Activated CD4-positive, alpha-beta memory T cell treated with anti-CD3 and anti-CD28 coated beads, Interleukin-2, amount 10 ng/mL, durations not matched to agents 7 days and 5 days (primary cell): ENCODE measurements around the gene CDC20B. TPM values are rescaled to one million over a fixed set of nuclear protein-coding genes. Genes with fewer than 3 reads are reported as not detected.

ENCODE experiments used
- CTCF ChIA-PET: fragments of 350-600 bp; sonication (Branson Sonifier 250); formaldehyde crosslinking; loops from one replicate; lab custom pipeline; 2021; ENCODE audit warnings: antibody characterized with exemption, inconsistent platforms; lab: Charles Lee
- POLR2A ChIA-PET: fragments of 350-600 bp; sonication (Branson Sonifier 250); formaldehyde crosslinking; loops from one replicate; lab custom pipeline; 2021; ENCODE audit warnings: antibody characterized with exemption; lab: Charles Lee
- DNase-seq: peaks from one replicate; pipeline ENCODE4 v3.0.0-alpha.2; 2020
- H3K27ac Mint-ChIP-seq: one replicate; pipeline ENCODE4 v1.8.0; 2021; ENCODE audit warnings: mild to moderate bottlenecking, mixed read lengths
- H3K27me3 Mint-ChIP-seq: one replicate; pipeline ENCODE4 v1.8.0; 2021; ENCODE audit warnings: mixed read lengths
- H3K36me3 Mint-ChIP-seq: one replicate; pipeline ENCODE4 v1.8.0; 2021; ENCODE audit warnings: low read depth, mixed read lengths
- H3K4me1 Mint-ChIP-seq: one replicate; pipeline ENCODE4 v1.8.0; 2021; ENCODE audit warnings: mixed read lengths
- H3K4me3 Mint-ChIP-seq: one replicate; pipeline ENCODE4 v1.8.0; 2021; ENCODE audit warnings: mild to moderate bottlenecking, mixed read lengths
- H3K9me3 Mint-ChIP-seq: one replicate; pipeline ENCODE4 v1.8.0; 2021; ENCODE audit warnings: mixed read lengths
- total RNA-seq, 2 experiments: library from RNA; stranded (reverse); gene quantifications; one replicate each; pipeline ENCODE4 v1.2.3, GENCODE V29; 2021

Gene CDC20B
- total RNA-seq, 2 experiments from 2014 or later, result 0.13 to 0.18 TPM

DNA sequence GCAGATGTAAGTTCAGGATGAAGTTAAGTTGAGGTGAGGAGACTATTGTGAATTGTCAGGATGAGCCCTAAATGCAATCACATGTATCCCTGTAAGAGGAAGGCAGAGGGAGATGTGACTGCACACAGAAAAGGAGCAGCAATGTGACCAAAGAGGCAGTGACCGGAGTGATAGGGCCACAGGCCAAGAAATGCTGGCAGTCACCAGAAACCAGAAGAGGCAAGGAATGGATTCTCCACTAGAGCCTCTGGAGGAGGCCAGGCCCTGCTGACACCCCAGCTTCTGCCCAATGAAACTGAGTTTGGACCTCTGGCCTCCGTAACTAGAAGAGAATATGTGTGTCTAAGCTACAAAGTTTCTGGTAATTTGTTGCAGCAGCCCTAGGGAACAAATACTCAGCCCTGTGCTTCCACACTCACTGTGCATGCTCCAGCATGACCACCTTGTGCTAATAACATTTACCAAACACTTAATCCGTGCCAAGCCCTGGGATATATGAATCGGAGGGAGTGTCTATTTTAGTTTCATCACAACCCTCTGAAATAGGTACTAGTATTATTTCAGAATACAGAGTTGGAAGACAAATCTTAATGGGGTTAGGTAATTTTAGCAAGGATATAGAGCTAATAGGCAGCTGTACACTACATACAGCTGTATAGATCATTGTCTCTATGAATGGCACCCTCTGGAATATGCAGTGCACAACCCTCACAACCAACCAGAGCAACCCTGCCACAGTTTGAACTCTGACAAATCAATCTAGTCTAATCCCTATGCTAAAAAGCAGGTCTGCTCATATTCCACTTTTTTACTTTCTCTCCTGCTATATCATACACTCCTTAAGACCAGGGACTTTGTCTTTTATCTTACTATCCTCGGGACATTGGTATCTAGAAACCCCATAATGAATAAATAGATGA lies 20.8 kb downstream of the CDC20B start:
- Mint-ChIP-seq H3K27ac (no peak overlapping the region), H3K36me3 (no peaks in the 10 kb centered on the region), H3K4me3 (no peak overlapping the region), H3K4me1 (no peaks in the 10 kb centered on the region), H3K27me3 (peaks cover 46% of the 10 kb centered on the region), H3K9me3 (no peaks in the 10 kb centered on the region)
- DNase-seq, result no peak
- ChIA-PET CTCF (interaction anchor here (0.7 to 1.9 kb wide), 4 partner anchors 208 to 247 kb away, joined by 4 to 7 read pairs (median 5); no protein-coding TSS in a partner anchor), POLR2A (no interaction called here)

DNA sequence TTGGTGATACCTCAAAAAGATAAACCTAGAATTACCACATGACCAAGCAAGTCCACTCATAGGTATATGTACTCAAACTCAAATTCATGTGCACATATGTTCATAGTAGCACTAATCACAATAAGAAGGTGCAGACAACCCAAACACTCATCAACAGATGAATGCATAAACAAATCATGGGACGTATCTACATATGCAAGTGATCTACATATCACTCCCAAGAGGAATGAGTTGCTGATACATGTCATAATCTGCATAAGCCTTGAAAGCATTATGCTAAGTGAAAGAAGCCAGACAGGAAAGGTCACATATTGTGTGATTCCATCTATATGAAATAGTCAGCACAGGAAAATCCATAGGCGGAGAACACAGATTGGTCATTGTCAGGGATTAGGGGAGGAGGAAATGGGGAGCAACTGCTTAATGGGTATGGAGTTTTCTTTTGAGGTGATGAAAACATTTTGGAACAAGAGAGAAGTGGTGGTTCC lies 23.6 kb downstream of the CDC20B start:
- H3K36me3 Mint-ChIP-seq, result no peaks in the 10 kb centered on the region
- H3K9me3 Mint-ChIP-seq, result no peaks in the 10 kb centered on the region
- H3K4me3 Mint-ChIP-seq, result no peak overlapping the region
- CTCF ChIA-PET, result no interaction called here
- POLR2A ChIA-PET, result no interaction called here
- H3K27me3 Mint-ChIP-seq, result peaks cover 40% of the 10 kb centered on the region
- DNase-seq, result no peak
- H3K4me1 Mint-ChIP-seq, result peaks cover 18% of the 10 kb centered on the region
- H3K27ac Mint-ChIP-seq, result no peak overlapping the region

DNA sequence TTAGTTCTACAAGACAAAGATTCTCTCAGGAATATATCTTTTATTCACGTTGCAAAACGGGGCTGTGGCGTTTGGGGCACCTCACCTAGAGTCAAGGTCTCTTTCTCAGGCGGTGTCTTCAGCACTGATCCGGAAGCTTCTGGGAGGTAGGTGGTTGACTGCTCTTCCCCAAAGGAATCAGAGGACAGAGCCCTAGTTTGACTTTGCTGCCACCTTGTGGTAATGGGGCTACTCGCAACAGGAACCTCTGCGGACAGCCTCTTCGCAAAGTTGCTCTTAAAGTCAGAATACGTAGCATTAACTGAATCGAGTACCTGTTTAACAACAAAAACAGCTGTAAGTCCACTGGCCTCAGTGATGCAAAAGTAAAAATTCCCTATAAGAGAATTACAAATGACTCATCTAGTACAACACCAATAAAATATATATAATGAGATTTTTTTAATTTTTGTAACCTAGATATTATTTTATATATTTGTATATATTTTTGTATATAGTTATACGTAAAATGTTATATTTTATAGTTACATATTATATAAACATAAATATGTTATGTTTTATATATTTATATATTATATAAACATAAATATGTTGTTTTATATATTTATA lies 26.3 kb downstream of the CDC20B start:
- Mint-ChIP-seq H3K27me3 (peaks cover 21% of the 10 kb centered on the region), H3K4me3 (no peak overlapping the region), H3K36me3 (no peaks in the 10 kb centered on the region), H3K4me1 (peaks cover 31% of the 10 kb centered on the region), H3K27ac (peak overlapping the region; percentile 3), H3K9me3 (no peaks in the 10 kb centered on the region)
- DNase-seq, result peak; percentile 89
- POLR2A ChIA-PET, result interaction anchor here (0.6 to 2.2 kb wide), 9 partner anchors 13 to 277 kb away, joined by 3 to 12 read pairs (median 4); no protein-coding TSS in a partner anchor
- CTCF ChIA-PET, result interaction anchor here (0.7 to 4.4 kb wide), 24 partner anchors 11 to 279 kb away, joined by 3 to 66 read pairs (median 4); partner anchors contain the start of gene GPX8

DNA sequence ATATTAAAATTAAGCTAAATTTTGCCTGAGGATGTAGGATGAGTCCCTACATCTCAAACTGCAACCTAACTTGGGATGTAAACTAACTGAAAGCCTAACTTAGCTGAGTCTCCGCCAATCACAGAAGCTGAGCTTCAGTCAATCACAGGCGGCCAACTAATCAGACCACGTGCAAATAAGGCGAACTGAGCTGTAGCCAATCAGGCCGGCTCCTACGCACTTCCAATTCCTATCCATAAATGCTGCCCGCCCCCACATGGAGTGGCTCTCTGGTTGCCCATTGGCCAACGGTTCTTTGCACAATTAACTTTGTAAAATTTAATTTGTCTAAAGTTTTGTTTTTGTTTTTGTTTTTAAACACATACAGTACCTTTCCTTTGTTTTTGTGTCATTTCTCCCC lies 26.9 kb downstream of the CDC20B start:
- Mint-ChIP-seq H3K27ac (no peak overlapping the region), H3K9me3 (no peaks in the 10 kb centered on the region), H3K36me3 (peaks cover 2% of the 10 kb centered on the region), H3K27me3 (peaks cover 19% of the 10 kb centered on the region), H3K4me1 (peaks cover 37% of the 10 kb centered on the region), H3K4me3 (no peak overlapping the region)
- no peak for DNase-seq
- POLR2A ChIA-PET, result interaction anchor here (0.6 to 2.2 kb wide), 9 partner anchors 12 to 277 kb away, joined by 3 to 12 read pairs (median 4); no protein-coding TSS in a partner anchor
- CTCF ChIA-PET, result interaction anchor here (0.9 to 4.4 kb wide), 22 partner anchors 11 to 279 kb away, joined by 3 to 66 read pairs (median 4); partner anchors contain the start of gene GPX8

DNA sequence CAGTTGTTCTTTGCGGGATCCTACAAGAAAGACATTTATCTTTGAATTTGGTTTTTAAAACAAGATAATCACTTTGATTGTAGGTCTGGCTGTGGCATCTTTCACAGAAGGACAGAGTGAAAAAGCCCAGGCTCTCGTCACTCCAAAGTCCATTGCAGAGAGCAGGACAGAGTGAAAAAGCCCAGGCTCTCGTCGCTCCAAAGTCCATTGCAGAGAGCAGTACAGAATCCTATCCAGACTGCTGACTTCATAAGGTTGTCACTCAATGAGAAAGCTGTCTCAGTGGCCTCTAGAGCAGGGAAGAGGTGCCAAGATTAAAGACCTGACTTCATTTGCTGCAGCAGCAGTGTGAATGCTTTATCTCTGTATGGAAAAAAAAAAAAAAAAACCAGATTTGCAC lies 29.4 kb downstream of the CDC20B start:
- Mint-ChIP-seq H3K4me3 (no peak overlapping the region), H3K4me1 (peaks cover 42% of the 10 kb centered on the region), H3K9me3 (no peaks in the 10 kb centered on the region), H3K27ac (no peak overlapping the region), H3K27me3 (peaks cover 18% of the 10 kb centered on the region), H3K36me3 (peaks cover 2% of the 10 kb centered on the region)
- ChIA-PET POLR2A (interaction anchor here (1.2 kb wide), 1 partner anchor 39 kb away, joined by 3 read pairs; no protein-coding TSS in a partner anchor), CTCF (interaction anchor here (1.0 to 4.4 kb wide), 3 partner anchors 200 to 276 kb away, joined by 3 to 66 read pairs (median 5); no protein-coding TSS in a partner anchor)
- DNase-seq, result no peak

DNA sequence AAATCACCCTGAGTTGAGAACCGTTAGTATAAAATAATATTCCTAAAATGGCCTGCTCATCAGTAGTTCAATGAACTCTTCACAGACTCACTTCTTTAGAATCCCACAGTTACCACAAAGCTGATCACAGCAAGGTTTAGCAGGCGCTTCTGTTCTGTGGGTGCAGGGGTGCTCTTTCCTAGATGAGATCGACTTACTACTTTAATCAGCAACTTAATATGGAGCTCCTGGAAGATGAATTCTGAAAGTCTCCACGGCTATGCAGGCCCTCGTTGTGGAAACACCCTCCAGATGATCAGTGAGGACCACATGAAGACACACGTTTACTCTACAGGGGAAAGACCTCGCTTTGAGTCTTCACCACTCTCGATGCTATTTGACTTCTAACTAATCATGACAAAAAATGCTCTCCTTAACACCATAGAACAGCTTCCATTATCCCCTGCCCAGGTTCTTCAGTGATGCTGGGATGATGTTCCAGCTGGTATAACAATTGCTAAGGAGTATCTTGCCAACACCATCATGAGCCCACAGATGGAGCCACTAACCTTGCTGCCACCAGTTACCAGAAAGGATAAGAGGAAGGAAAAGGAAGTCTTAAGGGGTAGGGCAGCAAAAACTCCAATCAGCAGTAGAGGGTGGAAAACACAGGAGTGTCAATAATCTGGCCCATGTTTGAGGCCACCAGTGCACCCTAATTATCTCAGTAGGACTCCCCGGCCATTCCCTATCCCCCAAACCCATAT lies 30.9 kb downstream of the CDC20B start:
- POLR2A ChIA-PET, result interaction anchor here (1.0 to 3.1 kb wide), 11 partner anchors 34 to 532 kb away, joined by 3 to 20 read pairs (median 6); partner anchors contain the start of gene GZMA
- H3K4me3 Mint-ChIP-seq, result peak overlapping the region; percentile 7
- H3K27ac Mint-ChIP-seq, result peak overlapping the region; percentile 66

DNA sequence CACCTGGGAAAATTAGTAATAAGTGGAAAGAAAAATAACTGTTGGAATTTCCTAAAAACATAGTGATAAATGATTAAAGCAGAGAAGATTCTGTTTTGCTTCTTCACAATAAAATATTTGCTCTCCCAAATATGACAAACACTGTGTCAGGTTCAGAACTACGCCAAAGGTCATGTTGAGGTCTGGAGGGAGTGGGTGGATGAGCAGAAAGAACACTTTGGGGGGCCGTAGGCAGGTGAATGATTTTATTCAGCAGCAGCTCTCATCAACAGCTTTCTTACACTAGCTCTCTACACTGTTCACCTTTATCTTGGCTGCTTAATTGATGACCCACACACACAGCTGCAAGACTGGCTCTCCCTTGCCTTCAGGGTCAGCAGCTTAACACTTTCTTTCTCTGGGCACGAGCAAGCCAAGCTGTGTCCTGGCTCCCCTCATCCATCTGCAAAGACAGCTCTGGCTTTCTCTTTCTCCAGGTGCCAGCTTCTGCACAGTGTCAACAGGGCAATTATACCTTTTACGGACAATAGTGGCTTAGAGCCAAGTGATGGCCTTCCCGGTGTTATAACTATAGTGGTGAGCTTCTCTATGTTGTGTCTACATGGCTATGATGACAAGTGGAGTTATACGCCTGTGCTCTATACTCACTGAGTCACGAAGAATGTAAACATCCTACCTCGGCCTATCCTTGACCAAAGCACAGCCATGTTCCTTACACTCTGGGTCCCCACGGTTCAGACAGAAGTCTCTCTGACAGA lies 31.9 kb downstream of the CDC20B start:
- Mint-ChIP-seq H3K4me1 (peaks cover 36% of the 10 kb centered on the region), H3K4me3 (no peak overlapping the region), H3K27me3 (peaks cover 19% of the 10 kb centered on the region), H3K36me3 (peaks cover 2% of the 10 kb centered on the region), H3K9me3 (no peaks in the 10 kb centered on the region), H3K27ac (peak overlapping the region; percentile 66)
- ChIA-PET POLR2A (interaction anchor here (1.1 to 3.1 kb wide), 8 partner anchors 33 to 235 kb away, joined by 3 to 20 read pairs (median 7); partner anchors contain the start of gene GZMA), CTCF (interaction anchor here (0.6 to 3.0 kb wide), 9 partner anchors 19 to 238 kb away, joined by 3 to 24 read pairs (median 5); partner anchors contain the start of genes GPX8 and GZMA)
- DNase-seq, result no peak

More for the DNA sequence above, 30.9 kb downstream of the CDC20B start:
- Mint-ChIP-seq H3K9me3 (no peaks in the 10 kb centered on the region), H3K36me3 (peaks cover 2% of the 10 kb centered on the region), H3K4me1 (peaks cover 42% of the 10 kb centered on the region), H3K27me3 (peaks cover 19% of the 10 kb centered on the region)
- DNase-seq, result peak; percentile 42
- CTCF ChIA-PET, result interaction anchor here (0.6 to 3.0 kb wide), 9 partner anchors 18 to 239 kb away, joined by 3 to 24 read pairs (median 5); partner anchors contain the start of genes GPX8, GZMA and GZMK

DNA sequence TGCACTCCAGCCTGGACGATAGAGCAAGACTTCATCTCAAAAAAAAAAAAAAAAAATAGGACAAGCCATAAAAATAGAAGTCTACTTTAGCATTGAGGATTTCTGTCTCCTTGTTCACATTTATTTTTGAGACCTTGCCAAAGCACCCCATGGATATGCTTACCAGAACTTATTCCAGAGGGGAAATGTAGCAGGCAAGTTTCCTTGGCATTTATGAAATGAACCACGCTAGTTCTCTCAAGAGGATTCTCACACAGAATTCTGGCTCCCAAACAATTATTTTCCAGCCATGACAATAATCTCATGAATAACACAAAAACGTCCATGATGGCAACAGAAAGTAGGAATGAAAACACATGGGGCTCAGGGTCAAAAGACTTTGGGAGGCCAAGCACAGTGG lies 36.5 kb downstream of the CDC20B start:
- Mint-ChIP-seq H3K27me3 (peaks cover 17% of the 10 kb centered on the region), H3K27ac (no peak overlapping the region), H3K4me3 (no peak overlapping the region), H3K4me1 (peaks cover 27% of the 10 kb centered on the region), H3K9me3 (peaks cover 8% of the 10 kb centered on the region), H3K36me3 (peaks cover 10% of the 10 kb centered on the region)
- DNase-seq, result no peak
- ChIA-PET POLR2A (no interaction called here), CTCF (no interaction called here)

DNA sequence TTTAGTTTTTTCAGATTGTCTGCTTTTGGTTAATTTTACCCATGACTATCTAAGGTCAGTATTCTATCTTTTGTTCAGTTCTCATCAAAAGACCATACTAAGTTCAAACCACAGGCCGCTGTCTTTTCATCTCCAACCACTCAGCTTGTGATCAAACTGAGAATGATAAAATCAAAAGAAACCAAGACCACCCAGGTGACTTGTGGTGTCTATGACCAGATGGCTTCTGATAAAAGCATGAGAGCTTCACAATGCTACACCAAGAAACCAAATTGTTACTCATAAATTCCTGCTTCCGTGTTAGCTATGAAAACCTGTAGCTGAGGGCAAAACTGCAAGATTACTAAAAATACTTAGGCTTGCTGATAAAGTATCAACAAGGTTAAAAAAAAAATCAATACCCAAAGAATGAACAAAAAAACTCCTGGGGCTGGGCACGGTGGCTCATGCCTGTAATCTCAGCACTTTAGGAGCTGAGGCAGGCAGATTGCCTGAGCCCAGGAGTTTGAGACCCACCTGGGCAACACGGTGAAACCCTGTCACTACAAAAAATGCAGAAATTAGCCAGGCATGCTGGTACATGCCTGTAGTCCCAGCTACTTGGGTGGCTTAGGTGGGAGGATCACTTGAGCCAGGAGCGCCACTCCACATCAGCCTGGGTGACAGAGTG lies 38.8 kb downstream of the CDC20B start:
- Mint-ChIP-seq H3K4me3 (no peak overlapping the region), H3K36me3 (peaks cover 21% of the 10 kb centered on the region)
- POLR2A ChIA-PET, result interaction anchor here (0.7 to 2.9 kb wide), 8 partner anchors 12 to 149 kb away, joined by 3 to 11 read pairs (median 6); partner anchors contain the start of gene GZMA

DNA sequence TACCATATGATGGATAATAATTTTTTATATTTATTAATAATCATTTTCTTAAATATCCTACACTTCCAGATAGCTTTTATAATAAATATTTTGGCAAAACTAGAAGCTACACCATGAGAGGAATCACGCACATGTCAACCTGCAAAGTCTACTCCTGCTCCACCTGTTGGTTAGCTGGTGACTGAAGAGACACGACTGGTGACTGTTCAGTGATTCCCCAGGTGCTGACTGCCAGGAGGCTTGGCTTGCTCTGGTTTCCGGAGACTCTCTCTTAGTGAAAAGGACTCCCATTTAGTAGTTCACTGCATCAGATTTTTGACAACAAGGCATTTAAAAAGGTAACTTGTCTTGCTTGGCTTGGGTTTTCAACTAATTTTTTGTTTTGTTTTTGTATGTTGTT lies 49.6 kb downstream of the CDC20B start:
- Mint-ChIP-seq H3K4me1 (peaks cover 9% of the 10 kb centered on the region), H3K27ac (no peak overlapping the region), H3K27me3 (peaks cover 5% of the 10 kb centered on the region), H3K4me3 (no peak overlapping the region), H3K36me3 (peaks cover 10% of the 10 kb centered on the region), H3K9me3 (peaks cover 2% of the 10 kb centered on the region)
- ChIA-PET CTCF (interaction anchor here (2.0 kb wide), 1 partner anchor 179 kb away, joined by 9 read pairs; no protein-coding TSS in a partner anchor), POLR2A (interaction anchor here (1.2 kb wide), 1 partner anchor 21 kb away, joined by 3 read pairs; the partner anchor contains the start of gene GZMA)
- no peak for DNase-seq

More for the DNA sequence above, 38.8 kb downstream of the CDC20B start:
- Mint-ChIP-seq H3K4me1 (peaks cover 17% of the 10 kb centered on the region), H3K9me3 (peaks cover 22% of the 10 kb centered on the region), H3K27me3 (peaks cover 25% of the 10 kb centered on the region), H3K27ac (peak overlapping the region; percentile 62)
- DNase-seq, result peak; percentile 30
- CTCF ChIA-PET, result interaction anchor here (1.0 to 1.7 kb wide), 3 partner anchors 29 to 228 kb away, joined by 4 to 7 read pairs (median 6); no protein-coding TSS in a partner anchor
